GM20431 (cell line): ENCODE data around the gene TUNAR.

Experiments
- in situ Hi-C: fragments of 300-500 bp; cut with MseI, MboI; formaldehyde crosslinking; loops from one replicate; pipeline ENCODE4 v1.15.0; 2020; ENCODE audit warnings: low sequenced_read_pairs; ENCODE audit not compliant: unreplicated experiment

TUNAR gene

DNA sequence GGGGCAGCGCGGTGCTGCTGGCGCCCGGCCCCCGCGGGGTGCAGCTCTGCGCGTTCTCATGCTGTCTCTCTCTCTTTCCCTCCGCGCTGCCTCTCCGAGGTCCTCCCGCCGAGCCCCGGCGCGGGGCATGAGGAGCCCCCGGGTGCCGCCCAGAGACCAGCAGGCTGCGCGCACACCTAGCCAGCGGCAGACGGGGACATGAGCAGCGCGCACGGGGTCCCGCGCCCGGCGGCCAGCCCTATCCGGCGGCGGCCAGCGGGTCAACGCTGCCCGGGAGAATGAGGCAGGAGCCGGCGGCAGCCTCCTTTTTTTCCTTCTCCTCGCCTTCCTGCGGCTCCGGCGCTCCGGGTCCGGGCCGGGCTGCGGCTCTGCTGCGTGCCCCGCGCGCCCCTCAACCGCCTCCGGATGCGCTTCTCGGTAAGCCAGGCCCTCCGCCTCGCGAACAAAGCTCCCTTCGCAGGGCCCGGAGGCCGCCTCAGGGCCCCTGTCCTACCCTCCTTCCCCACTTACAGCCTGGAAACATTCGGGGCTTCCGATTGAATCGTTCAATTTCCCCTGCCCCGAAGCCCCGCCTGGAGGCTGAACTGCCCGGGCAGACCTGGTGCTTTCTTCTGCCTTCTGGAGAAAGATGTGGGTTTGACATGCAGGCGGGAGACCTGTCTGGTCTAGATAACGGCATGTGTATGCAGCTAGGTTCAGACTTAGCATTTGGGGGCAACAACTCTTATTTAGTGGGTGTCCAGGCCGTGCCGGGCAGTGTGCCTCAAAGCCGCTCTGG, at the start of gene TUNAR:
TSS of gene TUNAR (plus strand) at position 72 of the 778 bp plus-strand sequence.
- in situ Hi-C loops, result no loop called here

DNA sequence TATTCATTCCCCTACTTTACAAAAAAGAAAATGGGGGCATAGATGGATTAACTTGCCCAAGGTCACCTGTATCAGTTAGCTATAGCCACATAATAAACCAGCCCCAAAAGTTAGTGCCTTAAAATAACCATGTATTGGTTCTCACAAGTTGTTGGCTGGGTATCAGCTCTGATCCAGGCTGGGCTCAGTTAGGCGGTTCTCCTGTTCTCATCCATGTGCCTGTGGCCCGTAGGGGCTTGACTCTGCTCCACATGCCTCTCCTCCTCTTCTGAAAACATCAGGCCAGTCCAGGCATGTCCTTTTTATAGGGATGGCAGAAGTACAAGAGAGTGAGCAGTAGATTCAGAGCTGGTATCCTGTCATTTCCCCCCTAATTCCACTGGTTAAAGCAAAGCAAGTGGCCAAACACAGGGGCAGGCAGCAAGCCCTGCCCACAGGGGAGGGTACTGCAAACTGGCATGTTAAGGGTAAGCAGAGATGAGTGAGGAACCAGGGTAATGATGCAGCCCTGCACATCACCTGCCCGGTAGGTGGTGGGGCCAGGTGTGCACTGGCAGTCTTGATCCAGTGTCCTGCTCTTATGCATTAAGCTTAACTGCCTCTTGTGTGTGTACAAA, 47.9 kb upstream of the TUNAR start:
- in situ Hi-C loops, result no loop called here

DNA sequence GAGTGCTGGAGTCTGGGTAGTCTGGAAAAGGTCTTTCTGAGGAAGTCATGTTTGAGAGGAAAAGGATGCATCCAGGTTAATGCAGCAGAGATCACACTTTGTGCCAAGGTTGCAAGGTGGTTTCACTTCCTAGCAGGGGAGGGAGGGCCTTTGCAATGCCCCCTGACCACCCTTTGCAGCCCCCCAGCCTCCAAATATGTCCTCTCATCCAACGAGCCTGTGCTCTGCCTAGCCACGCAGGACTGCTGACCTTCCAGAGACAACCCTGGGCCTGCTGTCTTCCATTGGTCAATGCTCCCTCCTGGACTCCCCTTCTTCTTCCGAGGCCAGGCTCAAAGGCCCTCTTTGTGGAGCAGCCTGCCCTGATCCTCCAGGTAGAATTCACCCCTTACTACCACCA, 47.3 kb upstream of the TUNAR start:
- in situ Hi-C loops, result no loop called here

- in situ Hi-C loops, result no loop called here
Observed at GRCh38 chr14:95830386-95830785, 46.2 kb upstream of the TUNAR start.

- in situ Hi-C loops, result no loop called here
Observed at GRCh38 chr14:95831041-95831440, 45.6 kb upstream of the TUNAR start.

GRCh38 chr14:95831468-95831867, 45.2 kb upstream of the TUNAR start:
- in situ Hi-C loops, result no loop called here

DNA sequence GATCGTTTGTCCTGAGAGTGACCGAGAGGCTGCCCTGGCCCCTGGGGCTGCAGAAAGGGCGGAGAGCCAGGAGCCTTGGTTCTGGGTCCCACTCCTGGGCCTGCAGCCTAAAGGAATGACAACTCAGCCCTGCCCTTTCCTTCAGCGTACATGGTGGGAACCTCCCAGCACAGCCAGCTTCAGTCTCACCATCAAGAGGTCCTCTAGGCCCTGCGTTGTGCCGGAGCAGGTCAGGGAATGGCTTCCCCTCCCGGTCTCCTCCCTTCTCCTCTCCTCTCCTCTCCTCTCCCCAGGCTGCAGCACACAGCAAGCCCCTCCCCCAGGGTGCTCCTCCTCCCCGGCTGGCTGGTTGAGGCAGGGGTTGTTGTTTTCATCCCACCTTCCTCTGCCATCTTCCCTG, 44.6 kb upstream of the TUNAR start:
- in situ Hi-C loops, result no loop called here

- in situ Hi-C loops, result no loop called here
Observed at GRCh38 chr14:95833429-95833828, 43.2 kb upstream of the TUNAR start.

DNA sequence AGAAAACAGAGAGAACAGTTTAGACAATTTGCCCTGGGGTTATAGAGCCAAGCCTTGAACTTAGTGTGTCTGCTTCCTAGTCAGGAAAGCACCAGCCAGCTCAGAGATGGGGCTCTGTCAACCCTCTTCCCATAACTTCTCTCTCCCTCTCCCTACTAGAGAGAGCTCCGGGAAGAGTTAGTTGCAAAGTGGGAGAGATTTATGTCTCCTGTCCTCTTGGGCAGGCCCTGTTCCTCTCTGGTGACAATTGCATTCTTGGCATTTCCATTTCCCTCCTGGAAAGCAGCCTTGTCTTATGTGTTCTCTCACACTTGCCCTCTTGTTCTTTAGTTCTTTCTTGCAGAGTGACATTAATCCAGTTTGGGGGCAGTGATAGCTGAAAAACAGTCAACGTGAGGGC, 42.1 kb upstream of the TUNAR start:
- in situ Hi-C loops, result no loop called here

DNA sequence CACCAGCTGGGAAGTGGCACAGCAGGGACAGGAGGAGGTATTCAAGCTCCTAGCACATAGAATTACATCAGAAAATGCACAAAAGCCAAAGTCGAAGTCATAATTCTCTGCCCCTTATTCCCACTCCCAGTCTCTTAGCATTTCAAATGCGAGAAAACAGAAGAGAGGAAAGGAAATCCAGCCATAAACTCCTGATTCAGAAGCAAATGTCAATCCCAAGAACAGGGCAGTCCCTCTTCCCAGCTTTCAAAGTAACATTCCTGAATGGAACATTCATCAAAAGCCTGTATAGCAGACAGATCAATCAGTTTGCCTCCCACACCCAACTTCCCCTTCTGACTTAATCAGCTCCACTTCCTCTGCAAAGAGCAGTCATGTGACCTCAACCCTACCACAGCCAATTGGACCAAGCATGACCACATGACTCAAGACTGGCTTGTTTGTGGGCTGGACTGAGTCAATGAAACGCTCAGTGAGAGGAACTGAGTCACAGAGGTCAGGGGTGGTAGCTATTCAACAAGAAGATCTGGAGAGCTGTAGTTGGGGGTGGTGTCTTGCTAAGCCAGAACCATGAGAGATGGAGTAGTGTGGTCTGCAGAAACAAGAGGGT, 41.4 kb upstream of the TUNAR start:
- in situ Hi-C loops, result no loop called here

DNA sequence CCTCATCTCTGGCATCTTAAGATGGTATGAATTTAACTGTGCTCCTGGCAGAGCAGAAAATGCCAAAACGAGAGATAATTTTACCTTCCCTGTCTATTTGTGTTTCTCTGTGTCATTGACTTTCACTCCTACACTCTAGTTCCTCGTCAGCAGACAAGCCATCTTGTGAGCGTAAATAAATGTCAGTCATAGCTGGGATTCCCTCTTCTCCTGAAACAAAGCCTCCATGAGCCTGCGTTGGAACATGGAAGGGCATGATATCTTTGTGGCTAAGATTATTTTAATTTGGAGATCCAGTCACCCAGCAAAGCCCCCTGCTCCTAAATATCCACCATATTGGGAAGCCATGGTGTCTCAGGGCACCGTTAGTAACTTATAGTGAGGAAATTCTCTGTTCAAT, 37.8 kb upstream of the TUNAR start:
- in situ Hi-C loops, result no loop called here

GRCh38 chr14:95840094-95840700, 36.4 kb upstream of the TUNAR start:
- in situ Hi-C loops, result no loop called here

GRCh38 chr14:95841668-95842067, 35.0 kb upstream of the TUNAR start:
- in situ Hi-C loops, result no loop called here

GRCh38 chr14:95849761-95850160, 26.9 kb upstream of the TUNAR start:
- in situ Hi-C loops, result no loop called here

GRCh38 chr14:95850429-95850828, 26.2 kb upstream of the TUNAR start:
- in situ Hi-C loops, result no loop called here

DNA sequence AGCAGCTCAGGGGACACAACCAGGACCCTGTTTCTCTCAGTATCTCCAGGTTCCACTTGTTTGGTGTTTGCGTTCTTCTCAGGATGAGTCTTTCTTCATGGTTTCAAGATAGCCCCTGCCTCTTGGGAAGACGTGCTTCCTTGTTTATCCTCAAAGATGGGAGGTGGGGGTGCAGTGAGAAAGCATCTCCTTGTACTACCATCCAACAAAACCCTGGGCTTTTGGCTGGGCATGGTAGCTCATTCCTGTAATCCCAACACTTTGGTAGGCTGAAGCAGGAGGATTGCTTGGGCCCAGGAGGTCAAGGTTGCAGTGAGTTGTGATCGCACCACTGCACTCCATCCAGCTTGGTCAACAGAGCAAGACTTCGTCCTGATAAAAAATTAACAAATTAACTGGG, 21.0 kb upstream of the TUNAR start:
- in situ Hi-C loops, result no loop called here

GRCh38 chr14:95857275-95857674, 19.4 kb upstream of the TUNAR start:
- in situ Hi-C loops, result no loop called here

GRCh38 chr14:95858893-95859292, 17.7 kb upstream of the TUNAR start:
- in situ Hi-C loops, result no loop called here

- in situ Hi-C loops, result no loop called here
Observed at GRCh38 chr14:95862243-95862642, 14.4 kb upstream of the TUNAR start.

- in situ Hi-C loops, result no loop called here
Observed at GRCh38 chr14:95863295-95863694, 13.3 kb upstream of the TUNAR start.

DNA sequence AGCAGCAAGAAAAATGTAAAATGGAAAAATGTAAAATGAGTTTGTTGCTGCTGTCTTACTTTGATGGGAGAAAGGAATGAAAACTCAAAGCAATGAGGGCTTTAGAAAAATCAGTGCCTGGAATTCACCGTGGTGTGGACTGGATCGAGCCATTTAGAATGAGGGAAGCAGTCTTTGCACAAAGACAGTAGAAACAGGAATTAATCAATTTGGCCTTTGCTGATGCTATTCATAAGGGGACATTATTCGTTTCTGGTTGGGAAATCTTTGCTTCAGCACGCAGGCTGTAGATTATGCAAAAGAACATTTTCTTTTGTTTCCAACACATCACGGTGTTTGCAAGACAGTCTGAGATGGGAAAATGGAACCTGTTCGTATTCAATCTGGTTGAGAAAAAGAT, 6.9 kb upstream of the TUNAR start:
- in situ Hi-C loops, result no loop called here
